Brain microvascular endothelial cell (primary cell): Measurements from ENCODE around the gene RNF38.
"Not testable (repeated sequence)": the region's sequence is repeated elsewhere in the genome, so short reads cannot be mapped to it uniquely, and the experiment has no call there.

Source experiments
- DNase-seq: peaks from one replicate; pipeline ENCODE4 v3.0.0-alpha.2; 2020
- H3K27ac ChIP-seq: fragments of 250-450 bp; sonication (Bioruptor Pico); 2 replicates; pipeline ENCODE4 v1.5.1; 2020; ENCODE audit warnings: mild to moderate bottlenecking, moderate library complexity
- H3K27me3 ChIP-seq: fragments of 250-450 bp; sonication (Bioruptor Pico); replicated peaks from 2 replicates; pipeline ENCODE4 v1.5.1; 2020; ENCODE audit warnings: mild to moderate bottlenecking
- H3K36me3 ChIP-seq: fragments of 250-450 bp; sonication (Bioruptor Pico); replicated peaks from 2 replicates; pipeline ENCODE4 v1.5.1; 2020; ENCODE audit warnings: mild to moderate bottlenecking
- H3K4me3 ChIP-seq: 2 replicates; pipeline ENCODE4 v1.5.1; 2011; ENCODE audit warnings: low read depth, mild to moderate bottlenecking, control low read depth, low read length, moderate library complexity
- in situ Hi-C: cut with HindIII; loops from 2 replicates; pipeline ENCODE4 v1.10.0; 2017; ENCODE audit warnings: low sequenced_read_pairs, low pct_ligation_motif_present
- TF ChIP-seq, protein P1 (sequence below): IDR thresholded peaks from 2 replicates; pipeline ENCODE4 v1.5.1; 2011; ENCODE audit warnings: low read depth, mild to moderate bottlenecking, moderate library complexity, low read length, control low read depth, inconsistent platforms; ENCODE audit errors: missing control alignments

Gene RNF38

DNA sequence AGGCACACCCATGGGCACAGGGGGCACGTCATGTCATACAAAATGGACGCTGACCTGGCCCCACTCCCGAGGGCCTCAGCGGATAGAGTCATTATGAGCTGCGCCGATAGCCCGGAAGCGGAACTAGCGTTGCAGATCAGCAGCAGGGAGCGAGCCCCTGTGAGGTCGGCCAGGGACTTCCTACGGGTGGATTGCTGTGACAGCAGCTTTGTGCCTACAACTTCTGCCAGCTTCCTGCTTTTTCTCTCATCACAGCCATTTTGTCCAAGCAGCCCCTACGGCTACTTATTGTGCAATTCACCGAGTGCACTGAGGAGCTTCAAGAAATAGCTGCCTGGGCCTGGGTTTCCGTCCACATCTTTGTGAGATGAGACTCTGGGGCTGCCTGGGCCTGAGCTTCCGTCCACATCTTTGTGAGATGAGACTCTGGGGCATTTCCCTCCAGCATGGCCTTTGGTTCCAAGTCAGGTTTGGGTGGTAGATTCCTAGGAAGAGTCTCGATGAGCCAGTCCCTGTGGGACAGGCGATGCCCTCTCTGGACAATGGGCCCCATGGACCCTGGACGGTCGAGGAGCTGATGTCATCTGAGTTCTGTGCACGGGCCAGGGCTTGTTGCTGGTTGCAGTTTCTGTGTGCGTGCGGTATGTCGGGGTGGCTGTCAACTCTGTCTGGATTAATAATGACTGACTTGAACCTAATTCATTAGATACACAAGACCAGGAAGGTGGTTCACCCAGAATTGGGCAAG, 74.8 kb downstream of the RNF38 start:
- no peaks in the 10 kb centered on the region for H3K36me3 ChIP-seq
- H3K27ac ChIP-seq: no peak overlapping the region
- no peak overlapping the region for H3K4me3 ChIP-seq
- TF ChIP-seq, protein P1, sequence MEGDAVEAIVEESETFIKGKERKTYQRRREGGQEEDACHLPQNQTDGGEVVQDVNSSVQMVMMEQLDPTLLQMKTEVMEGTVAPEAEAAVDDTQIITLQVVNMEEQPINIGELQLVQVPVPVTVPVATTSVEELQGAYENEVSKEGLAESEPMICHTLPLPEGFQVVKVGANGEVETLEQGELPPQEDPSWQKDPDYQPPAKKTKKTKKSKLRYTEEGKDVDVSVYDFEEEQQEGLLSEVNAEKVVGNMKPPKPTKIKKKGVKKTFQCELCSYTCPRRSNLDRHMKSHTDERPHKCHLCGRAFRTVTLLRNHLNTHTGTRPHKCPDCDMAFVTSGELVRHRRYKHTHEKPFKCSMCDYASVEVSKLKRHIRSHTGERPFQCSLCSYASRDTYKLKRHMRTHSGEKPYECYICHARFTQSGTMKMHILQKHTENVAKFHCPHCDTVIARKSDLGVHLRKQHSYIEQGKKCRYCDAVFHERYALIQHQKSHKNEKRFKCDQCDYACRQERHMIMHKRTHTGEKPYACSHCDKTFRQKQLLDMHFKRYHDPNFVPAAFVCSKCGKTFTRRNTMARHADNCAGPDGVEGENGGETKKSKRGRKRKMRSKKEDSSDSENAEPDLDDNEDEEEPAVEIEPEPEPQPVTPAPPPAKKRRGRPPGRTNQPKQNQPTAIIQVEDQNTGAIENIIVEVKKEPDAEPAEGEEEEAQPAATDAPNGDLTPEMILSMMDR: no peak
- DNase-seq: no peak
- H3K27me3 ChIP-seq: no peaks in the 10 kb centered on the region
- in situ Hi-C loops: no loop called here

DNA sequence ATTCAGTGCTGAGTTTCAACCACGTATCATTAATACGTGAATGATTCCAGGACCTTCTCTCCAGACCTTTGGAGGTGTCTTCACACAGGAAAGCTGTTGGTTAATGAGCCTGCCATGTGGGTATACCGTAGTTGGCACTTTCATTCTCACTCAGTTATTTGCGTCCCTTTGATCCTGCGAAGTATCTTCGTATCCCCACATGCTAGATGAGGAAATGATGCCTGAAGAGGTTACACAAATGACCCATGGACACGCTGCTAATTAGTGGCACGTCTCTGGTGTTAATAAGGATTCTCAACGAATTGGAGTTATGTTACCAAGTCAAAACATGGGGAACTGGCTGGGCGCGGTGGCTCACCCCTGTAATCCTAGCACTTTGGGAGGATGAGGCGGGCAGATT, 76.1 kb downstream of the RNF38 start:
- Histone ChIP-seq H3K27me3 (no peaks in the 10 kb centered on the region), H3K4me3 (no peak overlapping the region), H3K27ac (no peak overlapping the region), H3K36me3 (no peaks in the 10 kb centered on the region)
- TF ChIP-seq, protein P1: no peak
- in situ Hi-C loops: no loop called here
- DNase-seq: no peak

DNA sequence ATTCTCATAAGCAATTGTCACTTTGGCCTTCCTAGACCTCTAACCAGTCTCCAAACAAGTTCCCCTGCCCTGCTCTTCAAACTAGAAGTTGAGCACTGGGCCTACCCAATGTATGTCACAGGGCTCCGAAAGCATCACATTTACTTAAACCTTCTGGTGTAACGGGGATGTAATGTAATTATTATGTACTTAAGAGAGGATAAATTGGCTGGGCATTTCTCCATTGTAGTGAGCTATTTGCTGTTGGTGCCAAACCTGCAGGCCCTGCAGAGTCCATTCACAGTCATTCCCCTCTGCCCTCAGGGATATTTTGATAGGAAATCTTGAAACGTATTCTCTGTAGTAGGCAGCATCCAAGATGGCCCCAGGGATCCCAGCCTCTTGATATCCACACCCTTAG, 77.6 kb downstream of the RNF38 start:
- TF ChIP-seq, protein P1: no peak
- Histone ChIP-seq H3K36me3 (no peaks in the 10 kb centered on the region), H3K4me3 (no peak overlapping the region), H3K27me3 (no peaks in the 10 kb centered on the region), H3K27ac (no peak overlapping the region)
- DNase-seq: no peak
- in situ Hi-C loops: no loop called here

DNA sequence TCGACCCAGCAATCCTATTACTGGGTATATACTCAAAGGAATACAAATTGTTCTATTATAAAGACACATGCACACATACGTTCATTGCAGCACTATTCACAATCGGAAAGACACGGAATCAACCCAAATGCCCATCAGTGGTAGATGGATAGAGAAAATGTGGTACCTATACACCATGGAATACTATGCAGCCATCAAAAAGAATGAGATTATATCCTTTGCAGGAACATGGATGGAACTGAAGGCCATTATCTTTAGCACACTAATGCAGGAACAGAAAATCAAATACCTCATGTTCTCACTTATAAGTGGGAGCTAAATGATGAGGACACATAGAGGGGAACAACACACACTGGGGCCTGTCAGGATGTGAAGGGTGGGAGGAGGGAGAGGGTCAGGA, 78.2 kb downstream of the RNF38 start:
- DNase-seq, H3K27me3 ChIP-seq, H3K36me3 ChIP-seq, in situ Hi-C loops, H3K4me3 ChIP-seq, H3K27ac ChIP-seq: not testable (repeated sequence)

DNA sequence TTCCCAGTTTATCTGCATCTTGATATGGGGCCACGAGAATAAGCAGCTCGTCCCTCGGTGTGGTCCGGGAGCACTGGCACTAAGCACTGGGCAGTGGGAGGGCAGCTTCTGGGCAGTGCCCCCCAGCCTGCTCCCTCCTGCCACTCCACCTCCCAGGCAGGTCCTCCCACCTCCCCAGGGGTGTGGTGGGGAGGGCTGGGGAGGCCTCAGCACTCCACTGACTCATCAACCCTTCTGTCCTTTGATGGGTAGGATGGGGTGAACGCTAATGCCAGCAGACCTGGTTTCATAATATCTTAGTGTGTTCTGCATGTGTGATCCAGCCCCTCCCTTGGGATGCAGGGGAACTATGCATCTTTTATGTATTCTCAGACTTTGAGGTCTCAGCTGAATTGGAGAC, 79.6 kb downstream of the RNF38 start:
- H3K4me3 ChIP-seq: no peak overlapping the region
- H3K36me3 ChIP-seq: no peaks in the 10 kb centered on the region
- in situ Hi-C loops: no loop called here
- no peak overlapping the region for H3K27ac ChIP-seq
- TF ChIP-seq, protein P1: no peak
- no peak for DNase-seq
- no peaks in the 10 kb centered on the region for H3K27me3 ChIP-seq

DNA sequence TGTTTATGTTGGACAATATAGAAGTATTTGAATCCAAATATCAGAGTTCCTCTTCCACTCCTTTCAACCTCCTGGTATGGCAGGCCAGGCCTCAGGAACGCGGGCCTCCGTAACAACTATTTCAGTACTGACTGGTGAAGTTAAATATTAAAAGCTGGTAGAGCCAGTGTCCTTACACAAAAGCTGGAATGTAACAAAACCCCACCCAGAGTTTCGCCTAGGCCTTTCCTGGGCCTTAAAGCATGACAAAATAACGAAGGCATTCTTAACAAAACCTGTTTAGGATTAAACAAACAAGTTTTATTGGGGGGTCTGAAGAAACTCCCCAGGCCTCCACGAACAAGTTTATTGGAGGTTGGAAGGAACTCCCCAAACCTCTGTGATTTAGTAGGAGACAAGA, 80.3 kb downstream of the RNF38 start:
- H3K4me3 ChIP-seq: no peak overlapping the region
- no peak for DNase-seq
- no peaks in the 10 kb centered on the region for H3K27me3 ChIP-seq
- no peak overlapping the region for H3K27ac ChIP-seq
- no peaks in the 10 kb centered on the region for H3K36me3 ChIP-seq
- TF ChIP-seq, protein P1: no peak
- in situ Hi-C loops: no loop called here
